Heart right ventricle (tissue), 16 donors: ENCODE results near the gene ARMC2. TPM values are rescaled to one million over a fixed set of nuclear protein-coding genes. Genes with fewer than 3 reads are reported as not detected.

Experiments used
- ATAC-seq, 8 donors: fragments of 200-7000 bp; cut with Tn5 transposase; one replicate each; pipeline ENCODE4 v1.9.1; 2020; ENCODE audit warnings: mild to moderate bottlenecking in 8 of 8, moderate library complexity in 8 of 8, moderate number of reproducible peaks in 1 of 8
- DNase-seq, 2 donors: peaks; one replicate each; pipeline ENCODE4 v3.0.0-alpha.2; 2020
- H3K27ac ChIP-seq, 10 donors: fragments of 200-600 bp; sonication (generic) in 2 of 10; one replicate each; pipeline versions ENCODE4 v1.5.0 to v1.8.0; 2020 to 2022; ENCODE audit warnings: mild to moderate bottlenecking in 3 of 10
- H3K27me3 ChIP-seq, 7 donors: fragments of 200-600 bp; one replicate each; pipeline ENCODE4 v1.8.0; 2021 to 2022; ENCODE audit warnings: mild to moderate bottlenecking in 2 of 7
- H3K36me3 ChIP-seq, 9 donors: fragments of 200-600 bp; sonication (generic) in 1 of 9; one replicate each; pipeline versions ENCODE4 v1.5.0 to v1.8.0; 2020 to 2022; ENCODE audit warnings: mild to moderate bottlenecking in 2 of 9
- H3K4me1 ChIP-seq, 9 donors: fragments of 200-600 bp; sonication (generic) in 1 of 9; one replicate each; pipeline versions ENCODE4 v1.5.0 to v1.8.0; 2020 to 2022; ENCODE audit warnings: mild to moderate bottlenecking in 4 of 9
- H3K4me3 ChIP-seq, 10 donors: fragments of 200-600 bp; sonication (generic) in 2 of 10; one replicate each; pipeline versions ENCODE4 v1.5.0 to v1.8.0; 2020 to 2022; ENCODE audit warnings: mild to moderate bottlenecking in 7 of 10, moderate library complexity in 2 of 10
- H3K9me3 ChIP-seq, 11 donors: fragments of 200-600 bp in 10 of 11; sonication (generic) in 2 of 11; one replicate each; pipeline versions ENCODE4 v1.5.0 to v1.8.0; 2013 to 2022; ENCODE audit warnings: mild to moderate bottlenecking in 2 of 11, control low read depth in 1 of 11, moderate library complexity in 1 of 11
- WGBS, 2 donors: extraction: QIAGEN DNeasy Blood & Tissue Kit; methylation state at CpG; one replicate each; pipeline ENCODE4 v1.1.7; 2013; ENCODE audit warnings: inconsistent platforms in 1 of 2; 5-methylcytosine and 5-hydroxymethylcytosine counted together
- intact Hi-C, 10 donors: fragments of 100-400 bp; cut with DNase I; formaldehyde crosslinking; loops; one replicate each; pipeline versions ENCODE4 v1.11.1 to v1.14.2; 2022
- polyA plus RNA-seq, 2 donors: library from polyadenylated mRNA; stranded (reverse); fragments of 200-250 nt; gene quantifications; one replicate each; pipeline ENCODE4 v1.2.3, GENCODE V29; 2013
- total RNA-seq, 10 donors: library from RNA; stranded (reverse); fragmentation: NEBNext Ultra II Directional in 3 of 10; extraction: Animal tissue kit (Norgen Biotek cat#: 25700) in 3 of 10; gene quantifications; one replicate each; pipeline versions ENCODE4 v1.2.1 to v1.2.4, GENCODE V29; 2021 to 2023
- TF ChIP-seq, protein P1 (sequence below), 9 donors: fragments of 200-600 bp; sonication (generic) in 2 of 9; IDR thresholded peaks; one replicate each; pipeline versions ENCODE4 v1.5.0 to v1.8.0; 2021 to 2022; ENCODE audit warnings: antibody characterized with exemption in 9 of 9, mild to moderate bottlenecking in 5 of 9, moderate library complexity in 1 of 9
- donor health status: Arrhythmogenic right ventricular cardiomyopathy.
- donor health status: ischemic (EF 13 %, LVEDD 7.1; RV severe dilation, severe dysfunction).
- donor health status: healthy with polysubstance abuse.
- donor health status: DM: no; HTN: yes; CAD: no.
- donor health status: DM: no; HTN: no; CAD: no.
- donor health status: ischemic (EF 25% LVEDD 6.9; RV normal size, moderate dysfunction).
- donor health status: ischemic (EF 25% LVEDD 5.7; RV mildly dilated, moderate dysfunction).
- donor health status: healthy.
- donor health status: DM: yes; HTN: yes; CAD: no.
- donor health status: Ischemic cardiomyopathy.
- donor health status: ischemic (EF 35%, LVEDD 5.7; RV mildly dilated, moderate dysfunction).
- donor health status: nonischemic (EF 11% LVEDD 7.7; RV severe dilation, severe dysfunction).
- donor health status: DM: yes; HTN: yes; CAD: no.
- donor health status: PGD.
- donor health status: ischemic (EF 29% LVEDD 5.4; RV normal size, mild dysfunction).
- donor health status: nonischemic (EF 23%, LVEDD 6.1; RV moderate dilation, normal function).

ARMC2 gene
- total and polyA plus RNA-seq, 12 donors: 2.5 to 16.4 (median 12.3) TPM

DNA sequence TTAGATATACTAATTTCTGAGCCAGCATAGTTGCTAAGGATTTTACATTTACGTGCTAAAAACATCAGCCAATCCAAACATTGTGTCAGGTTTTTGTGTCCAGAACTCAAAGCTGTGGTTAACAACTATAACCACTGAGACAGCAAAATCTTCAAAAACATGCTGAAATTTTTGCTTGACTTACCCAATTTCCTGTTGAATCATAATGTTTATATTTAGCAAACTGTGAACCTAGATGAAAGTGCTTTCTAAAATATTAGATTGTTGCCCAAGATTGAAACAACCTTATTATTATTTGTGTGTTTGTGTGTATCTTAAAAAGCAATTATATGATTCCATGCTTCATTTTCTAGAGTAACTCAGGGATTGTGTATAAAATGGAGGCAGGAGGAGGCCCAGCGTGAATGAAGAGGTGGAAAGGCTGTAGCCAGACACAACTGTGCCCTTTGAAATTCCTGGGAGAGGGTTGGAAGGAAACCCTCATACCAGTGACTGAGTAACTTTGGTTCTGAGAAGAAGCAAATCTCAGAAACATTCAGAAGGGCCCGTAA lies 48.0 kb downstream of the ARMC2 start:
- Histone ChIP-seq H3K27ac (peak overlapping the region in 8 of 10 donors; percentile 14 to 82 (median 70)), H3K27me3 (no peaks in the 10 kb centered on the region), H3K4me3 (no peak overlapping the region), H3K9me3 (no peaks in the 10 kb centered on the region), H3K36me3 (no peaks in the 10 kb centered on the region), H3K4me1 (peaks cover 0 to 44% (median 21%) of the 10 kb centered on the region in 9 donors)
- ATAC-seq (peak in 5 of 8 donors; percentile 22 to 51 (median 33)), DNase-seq (no peak)
- TF ChIP-seq, protein P1, sequence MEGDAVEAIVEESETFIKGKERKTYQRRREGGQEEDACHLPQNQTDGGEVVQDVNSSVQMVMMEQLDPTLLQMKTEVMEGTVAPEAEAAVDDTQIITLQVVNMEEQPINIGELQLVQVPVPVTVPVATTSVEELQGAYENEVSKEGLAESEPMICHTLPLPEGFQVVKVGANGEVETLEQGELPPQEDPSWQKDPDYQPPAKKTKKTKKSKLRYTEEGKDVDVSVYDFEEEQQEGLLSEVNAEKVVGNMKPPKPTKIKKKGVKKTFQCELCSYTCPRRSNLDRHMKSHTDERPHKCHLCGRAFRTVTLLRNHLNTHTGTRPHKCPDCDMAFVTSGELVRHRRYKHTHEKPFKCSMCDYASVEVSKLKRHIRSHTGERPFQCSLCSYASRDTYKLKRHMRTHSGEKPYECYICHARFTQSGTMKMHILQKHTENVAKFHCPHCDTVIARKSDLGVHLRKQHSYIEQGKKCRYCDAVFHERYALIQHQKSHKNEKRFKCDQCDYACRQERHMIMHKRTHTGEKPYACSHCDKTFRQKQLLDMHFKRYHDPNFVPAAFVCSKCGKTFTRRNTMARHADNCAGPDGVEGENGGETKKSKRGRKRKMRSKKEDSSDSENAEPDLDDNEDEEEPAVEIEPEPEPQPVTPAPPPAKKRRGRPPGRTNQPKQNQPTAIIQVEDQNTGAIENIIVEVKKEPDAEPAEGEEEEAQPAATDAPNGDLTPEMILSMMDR (IDR thresholded peaks at IDR 0.05): no peak
- intact Hi-C loops: loop anchor here in 8 of 10 donors (2.0 to 10.0 kb wide), 8 partner anchors 49 to 179 kb away; partner anchors contain the start of gene ARMC2 (in 1 of the 8)
- 70 to 76% methylated on average over 3 of the region's 3 CpGs for WGBS, 2 donors

DNA sequence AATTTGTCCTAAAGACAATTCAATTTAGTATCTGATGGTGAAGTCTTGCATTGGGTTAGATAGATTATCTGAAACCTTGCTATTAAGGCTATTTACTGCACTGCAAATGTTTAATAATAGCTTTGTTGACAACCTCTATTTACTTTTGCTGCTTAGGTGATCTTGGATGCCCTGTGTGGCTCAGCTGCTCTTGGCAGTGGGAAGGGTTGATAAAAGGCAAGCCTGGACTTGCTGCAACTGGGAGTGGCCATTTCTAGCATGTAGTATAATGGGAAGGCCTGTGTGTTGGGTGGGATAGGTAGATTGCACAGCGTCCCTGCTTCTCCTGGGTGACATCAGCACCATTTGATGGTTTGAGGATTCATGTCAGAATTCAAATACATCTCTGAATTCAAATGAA lies 49.1 kb downstream of the ARMC2 start:
- peaks cover 0 to 55% (median 32%) of the 10 kb centered on the region in 9 donors for H3K4me1 ChIP-seq
- peak; percentile 19 to 50 for DNase-seq
- WGBS, 2 donors: 37 to 63% methylated on average over 1 of the region's 1 CpG

DNA sequence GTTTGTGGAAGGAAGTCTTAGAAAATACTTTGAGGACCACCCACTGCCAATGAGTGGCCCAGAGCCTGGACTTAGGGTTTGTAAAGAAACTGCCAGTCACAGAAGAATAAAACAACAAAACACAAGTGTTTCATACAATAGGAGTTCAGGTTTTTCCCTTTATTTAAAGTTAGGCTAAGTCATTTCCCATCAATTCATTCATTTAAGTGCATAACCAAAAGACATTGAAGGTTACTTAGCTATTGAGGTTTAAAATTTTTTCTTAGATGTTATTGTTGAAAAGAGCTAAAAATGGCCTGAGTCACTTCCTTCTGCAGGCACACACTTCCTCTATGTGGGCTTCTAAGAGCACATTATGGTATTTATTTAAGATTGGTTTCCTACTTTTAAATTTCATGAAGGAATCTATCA lies 54.2 kb downstream of the ARMC2 start:
- intact Hi-C loops: loop anchor here in 4 of 10 donors (5.0 to 10.0 kb wide), 5 partner anchors 40 to 172 kb away; no protein-coding TSS in a partner anchor
- H3K27me3 ChIP-seq: no peaks in the 10 kb centered on the region
- no peaks in the 10 kb centered on the region for H3K9me3 ChIP-seq
- no peak for DNase-seq
- H3K27ac ChIP-seq: peak overlapping the region in 8 of 10 donors; percentile 14 to 78 (median 65)
- peaks cover 0 to 53% (median 22%) of the 10 kb centered on the region in 9 donors for H3K4me1 ChIP-seq
- TF ChIP-seq, protein P1 (IDR thresholded peaks at IDR 0.05): no peak
- H3K4me3 ChIP-seq: no peak overlapping the region
- H3K36me3 ChIP-seq: no peaks in the 10 kb centered on the region
- peak in 6 of 8 donors; percentile 45 to 78 (median 64) for ATAC-seq

More for the DNA sequence above, 49.1 kb downstream of the ARMC2 start:
- intact Hi-C loops: loop anchor here in 8 of 10 donors (2.0 to 10.0 kb wide), 8 partner anchors 49 to 177 kb away; partner anchors contain the start of gene ARMC2 (in 1 of the 8)
- Histone ChIP-seq H3K27me3 (no peaks in the 10 kb centered on the region), H3K9me3 (no peaks in the 10 kb centered on the region), H3K27ac (peak overlapping the region in 8 of 10 donors; percentile 26 to 82 (median 70)), H3K36me3 (no peaks in the 10 kb centered on the region), H3K4me3 (no peak overlapping the region)
- TF ChIP-seq, protein P1 (IDR thresholded peaks at IDR 0.05): no peak
- peak; percentile 79 to 93 (median 88) for ATAC-seq

DNA sequence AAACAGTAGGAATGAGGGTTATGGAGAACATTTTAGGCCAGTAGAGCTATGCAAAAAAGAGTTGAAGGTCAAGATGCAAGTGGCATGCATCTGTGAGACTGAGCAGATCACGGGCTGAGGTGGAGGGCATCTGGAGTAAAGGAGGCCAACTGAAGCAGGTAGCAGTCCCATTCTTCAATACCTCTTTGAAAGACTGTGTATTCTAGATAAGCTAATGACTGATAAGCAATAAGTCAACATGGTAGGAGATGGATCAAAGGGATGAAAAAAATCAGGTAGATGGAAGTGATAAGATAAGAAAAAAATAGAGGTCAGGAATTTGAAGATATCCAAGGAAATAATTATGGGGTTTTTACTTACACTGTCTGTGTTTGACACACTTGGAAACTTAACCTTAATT lies 55.6 kb downstream of the ARMC2 start:
- TF ChIP-seq, protein P1 (IDR thresholded peaks at IDR 0.05): no peak
- Histone ChIP-seq H3K4me3 (no peak overlapping the region), H3K9me3 (no peaks in the 10 kb centered on the region), H3K36me3 (no peaks in the 10 kb centered on the region), H3K4me1 (peaks cover 0 to 46% (median 13%) of the 10 kb centered on the region in 9 donors), H3K27ac (peak overlapping the region in 4 of 10 donors; percentile 10 to 78 (median 43)), H3K27me3 (no peaks in the 10 kb centered on the region)
- intact Hi-C loops: loop anchor here in 4 of 10 donors (5.0 to 10.0 kb wide), 5 partner anchors 39 to 171 kb away; no protein-coding TSS in a partner anchor
- 94 to 96% methylated on average over 1 of the region's 1 CpG for WGBS, 2 donors
- DNase-seq (no peak), ATAC-seq (no peak)
